HG02973 (cell line): ENCODE results near the gene SRP72.
A peak's percentile ranks its signal among the peaks of the same experiment; 100 is the strongest.
"Not testable (repeated sequence)": the region's sequence is repeated elsewhere in the genome, so short reads cannot be mapped to it uniquely, and the experiment has no call there.

Experiments used
- ATAC-seq: cut with Tn5 transposase; IDR thresholded peaks from one replicate; pipeline ENCODE4 v1.9.1; 2021; ENCODE audit warnings: moderate library complexity; ENCODE audit not compliant: unreplicated experiment

Gene SRP72

GRCh38 chr4:56467284-56468096 is at the start of gene SRP72:
Gene SRP72, plus strand, starts transcription at chr4:56467617. Its CDS starts 19 bp downstream, at chr4:56467636.
- ATAC-seq = peak; percentile 96

DNA sequence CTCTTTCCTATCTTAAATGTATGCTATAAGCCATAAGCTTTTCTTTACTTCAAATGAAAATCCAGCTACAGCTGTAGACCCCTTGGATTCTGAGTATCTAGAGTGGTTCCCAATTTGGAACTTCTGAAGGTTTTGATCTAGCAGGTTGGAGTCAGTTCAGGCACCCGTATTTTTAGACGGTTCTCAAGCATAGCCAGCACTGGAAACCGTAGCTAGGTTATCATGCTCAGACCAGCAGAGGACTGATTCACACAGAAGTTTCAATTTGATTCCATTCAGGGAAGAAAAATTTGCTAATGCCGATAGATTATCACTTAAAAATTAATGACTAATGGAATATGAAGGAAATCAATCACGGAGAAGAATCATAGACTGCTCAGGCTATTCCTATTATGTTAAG is 43.2 kb upstream of the SRP72 start:
- no peak for ATAC-seq

DNA sequence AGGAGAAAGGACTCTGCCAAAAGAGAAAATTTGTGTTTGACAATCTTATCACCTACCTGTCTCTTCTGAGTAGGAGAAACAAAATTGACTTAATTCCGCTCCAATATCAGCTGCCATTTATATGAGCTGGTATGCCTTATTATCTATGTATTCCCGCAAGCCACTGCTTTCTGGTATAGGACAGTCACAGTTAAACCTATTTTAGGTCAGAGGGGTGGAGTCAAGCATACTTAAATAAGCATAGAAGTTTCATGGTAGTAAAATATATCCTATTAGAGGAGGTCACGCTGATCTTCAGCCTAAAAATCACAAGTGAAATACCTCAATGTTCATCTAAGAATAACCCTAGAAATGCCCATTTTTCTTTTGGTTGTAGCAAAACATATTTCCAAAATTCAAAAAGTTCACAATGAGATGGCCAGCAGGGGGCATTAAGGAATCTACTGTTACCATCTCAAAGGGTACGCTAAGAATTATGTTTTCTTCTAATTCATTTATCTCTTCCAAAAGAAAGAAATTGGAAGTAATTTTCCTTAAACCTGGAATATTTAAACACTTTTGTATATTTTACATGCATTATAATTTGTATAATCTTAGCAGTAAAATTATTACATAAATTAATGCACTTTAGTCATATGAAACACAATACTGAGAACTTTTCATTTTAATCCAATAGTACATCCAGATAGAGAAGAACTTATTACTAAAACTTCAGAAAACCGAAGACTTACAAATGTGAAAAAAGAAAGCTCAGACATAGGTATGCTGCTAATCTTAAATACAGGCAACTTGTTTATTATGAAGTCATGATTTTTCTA is 42.5 kb upstream of the SRP72 start:
- ATAC-seq = no peak

GRCh38 chr4:56425518-56425917 is 41.9 kb upstream of the SRP72 start:
- ATAC-seq = no peak

DNA sequence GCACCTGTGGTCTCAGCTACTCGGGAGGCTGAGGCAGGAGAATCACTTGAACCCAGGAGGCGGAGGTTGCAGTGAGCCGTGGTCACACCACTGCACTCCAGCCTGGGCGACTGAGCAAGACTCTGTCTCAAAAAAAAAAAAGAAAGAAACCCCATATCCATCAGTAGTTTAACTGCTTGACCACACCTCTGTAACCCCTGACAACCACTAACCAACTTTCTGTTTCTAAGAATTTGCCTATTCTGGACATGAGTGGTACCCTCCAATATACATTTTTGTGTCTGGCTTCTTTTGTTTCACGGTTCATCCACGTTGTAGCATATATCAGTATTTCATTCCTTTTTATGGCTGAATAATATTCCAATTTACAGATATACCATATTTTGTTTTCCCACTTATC is 41.1 kb upstream of the SRP72 start:
- peak; percentile 84 for ATAC-seq

- ATAC-seq = no peak
These were observed 40.2 kb upstream of the SRP72 start for GRCh38 chr4:56427179-56427578.

DNA sequence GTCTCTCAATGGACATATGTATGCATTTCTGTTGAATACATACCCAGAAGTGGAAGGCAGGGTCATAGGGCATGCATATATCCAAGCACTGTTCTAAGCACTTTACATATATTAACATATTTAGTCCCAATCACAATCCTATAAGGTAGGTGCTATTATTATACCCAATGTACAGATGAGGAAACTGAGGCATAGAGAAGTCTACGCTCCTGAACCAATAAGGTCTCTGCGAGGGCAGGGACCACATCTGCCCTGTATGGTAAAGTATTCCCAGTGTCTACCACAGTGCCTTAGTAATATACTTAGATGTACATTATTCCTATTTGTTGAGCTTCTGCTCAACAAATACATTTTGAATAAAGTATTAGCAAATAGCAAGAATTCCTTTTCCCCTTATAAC is 37.2 kb upstream of the SRP72 start:
- ATAC-seq = no peak

- no peak for ATAC-seq
These were observed 34.1 kb upstream of the SRP72 start for GRCh38 chr4:56433280-56433679.

DNA sequence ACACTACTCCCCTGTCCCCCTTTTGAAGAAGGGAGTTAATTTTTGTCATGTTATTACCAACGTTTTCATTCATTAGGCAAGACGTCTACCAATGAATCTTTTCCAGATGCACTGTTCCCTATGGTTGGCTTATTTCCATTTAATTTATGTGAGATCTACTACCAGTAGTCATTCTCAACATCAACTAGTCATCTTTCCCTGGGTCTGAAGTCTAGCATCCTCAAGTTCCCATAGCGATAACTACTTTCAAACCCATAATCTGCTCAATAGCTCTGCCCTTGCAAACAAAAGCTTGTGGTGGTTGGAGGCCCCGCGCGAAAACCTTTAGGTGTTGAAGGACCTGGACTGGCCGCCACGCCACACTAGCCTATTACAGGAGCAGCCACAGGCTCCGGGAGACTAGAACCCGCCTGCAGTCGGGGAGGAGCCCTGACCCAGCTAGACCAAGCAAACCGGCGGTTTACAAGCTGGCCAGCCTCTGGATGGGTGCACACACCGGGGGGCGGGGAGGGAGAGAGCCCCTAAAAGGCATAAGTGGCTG is 32.7 kb upstream of the SRP72 start:
- ATAC-seq = peak; percentile 12

- ATAC-seq = peak; percentile 66
These were observed 32.1 kb upstream of the SRP72 start, which contains the start of gene PPAT for GRCh38 chr4:56435140-56435926. Gene PPAT, minus strand, starts transcription at chr4:56435615. Its CDS starts 138 bp downstream, at chr4:56435477.

- no peak for ATAC-seq
These were observed 28.7 kb upstream of the SRP72 start for GRCh38 chr4:56438766-56439165.

DNA sequence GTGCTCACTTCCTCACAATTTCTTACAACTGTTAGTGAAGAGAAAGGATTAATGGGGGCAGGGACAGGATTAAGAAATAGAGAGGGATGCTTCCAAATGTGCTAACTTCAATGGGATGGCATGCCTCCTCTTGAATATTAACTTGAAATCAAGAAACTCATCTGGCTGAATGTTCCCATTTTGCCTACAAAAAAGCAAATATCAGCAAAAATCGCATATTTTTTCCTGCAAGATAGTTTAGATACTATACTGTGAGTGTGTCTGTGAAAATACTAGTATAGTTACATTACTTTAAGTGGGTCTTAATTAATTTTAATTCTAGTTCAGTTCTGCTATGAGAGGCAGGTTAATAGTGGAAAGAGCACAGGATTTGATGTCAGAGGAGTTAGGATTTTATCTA is 26.4 kb upstream of the SRP72 start:
- ATAC-seq = no peak

DNA sequence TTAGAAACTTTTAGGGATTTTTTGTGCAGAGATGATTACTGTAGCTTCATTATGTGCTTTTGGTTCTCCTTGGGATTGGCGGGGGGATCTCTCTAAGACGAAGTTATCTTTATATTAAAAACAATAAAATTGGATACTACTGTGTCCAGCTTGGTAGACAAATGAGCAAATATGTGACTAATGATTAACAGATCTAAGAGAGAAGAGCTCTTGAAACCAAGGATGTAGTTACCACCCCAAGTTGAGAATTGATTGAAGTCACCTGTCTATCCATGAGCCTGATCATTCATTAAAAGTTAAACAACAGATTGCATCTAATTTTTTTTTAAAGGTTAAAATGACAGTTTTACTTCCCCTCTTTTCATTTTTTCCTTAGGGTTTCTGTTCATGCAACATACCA is 22.7 kb upstream of the SRP72 start:
- ATAC-seq = no peak

- ATAC-seq = no peak
These were observed 21.7 kb upstream of the SRP72 start for GRCh38 chr4:56445699-56446098.

- ATAC-seq = no peak
These were observed 19.1 kb upstream of the SRP72 start for GRCh38 chr4:56448301-56448700.

DNA sequence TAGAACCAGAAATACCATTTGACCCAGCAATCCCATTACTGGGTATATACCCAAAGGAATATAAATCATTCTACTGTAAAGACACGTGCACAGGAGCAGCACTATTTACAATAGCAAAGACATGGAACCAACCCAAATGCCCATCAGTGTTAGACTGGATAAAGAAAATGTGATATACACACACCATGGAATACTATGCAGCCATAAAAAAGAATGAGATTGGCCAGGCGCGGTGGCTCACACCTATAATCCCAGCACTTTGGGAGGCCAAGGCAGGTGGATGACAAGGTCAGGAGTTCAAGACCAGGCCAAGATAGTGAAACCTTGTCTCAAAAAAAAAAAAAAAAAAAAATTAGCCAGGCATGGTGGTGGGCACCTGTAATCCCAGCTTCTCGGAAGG is 17.9 kb upstream of the SRP72 start:
- ATAC-seq = not testable (repeated sequence)

DNA sequence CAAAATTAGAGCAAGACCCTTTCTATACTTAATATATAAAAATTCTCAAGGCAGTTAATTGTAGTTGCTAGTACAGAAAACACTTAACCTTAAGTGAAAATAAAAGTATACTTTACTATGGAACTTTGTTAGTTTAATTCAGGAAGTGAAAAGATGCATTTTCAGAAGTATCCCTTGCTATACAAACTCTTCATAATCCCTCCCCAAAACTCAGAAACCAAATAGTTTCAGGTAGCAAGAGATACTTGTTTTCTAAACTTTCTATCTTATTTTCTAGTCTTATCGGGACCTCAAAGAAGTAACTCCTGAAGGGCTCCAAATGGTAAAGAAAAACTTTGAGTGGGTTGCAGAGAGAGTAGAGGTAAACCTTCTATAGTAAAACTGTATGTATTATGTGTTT is 17.1 kb upstream of the SRP72 start:
- no peak for ATAC-seq

DNA sequence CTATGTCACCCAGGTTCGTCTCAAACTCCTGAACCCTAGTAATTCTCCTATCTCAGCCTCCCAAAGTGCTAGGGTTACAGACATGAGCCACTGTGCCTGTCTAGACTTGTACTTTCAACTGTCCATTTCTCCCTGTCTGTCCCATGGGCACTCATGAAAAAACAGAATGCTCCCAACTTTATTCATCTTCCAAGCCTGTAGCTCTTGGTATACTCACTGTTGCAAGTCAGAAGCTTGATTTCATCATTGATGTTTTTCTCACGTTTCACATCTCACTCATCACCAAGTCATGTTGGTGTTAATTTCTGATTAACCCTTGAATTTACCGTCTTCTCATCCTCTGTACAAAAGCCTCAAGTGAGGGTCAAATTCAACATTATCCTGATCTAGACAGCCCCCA is 7.3 kb upstream of the SRP72 start:
- no peak for ATAC-seq

GRCh38 chr4:56462157-56462556 is 5.3 kb upstream of the SRP72 start:
- no peak for ATAC-seq

GRCh38 chr4:56463711-56464110 is 3.7 kb upstream of the SRP72 start:
- no peak for ATAC-seq

DNA sequence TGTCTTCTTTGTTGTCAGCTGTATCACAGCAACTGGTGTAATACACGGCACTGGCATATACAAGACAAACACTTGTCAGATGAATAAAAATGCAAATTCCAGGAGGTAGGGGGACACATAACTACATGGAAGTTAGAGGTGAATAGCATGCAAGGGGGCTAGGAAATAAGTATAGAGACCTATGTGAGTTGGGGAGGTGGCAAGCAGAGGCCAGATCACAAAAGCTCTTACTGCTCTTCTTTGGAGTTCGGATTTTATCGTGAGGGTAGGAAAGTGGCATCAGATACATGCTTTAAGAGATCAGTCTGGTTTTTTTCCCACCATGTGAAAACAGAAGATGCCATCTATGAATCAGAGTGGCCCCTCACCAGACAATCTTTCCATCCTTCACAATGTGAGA is 2.8 kb upstream of the SRP72 start:
- no peak for ATAC-seq
